GM13976 (cell line): ENCODE measurements around the gene CMIP.

Experiments used
- DNase-seq: peaks from one replicate; pipeline ENCODE4 v3.0.0; 2012; ENCODE audit warnings: low spot score
- in situ Hi-C: fragments of 300-500 bp; cut with MboI; formaldehyde crosslinking; loops from one replicate; pipeline ENCODE4 v1.12.0; 2022; ENCODE audit warnings: low sequenced_read_pairs, mixed read lengths, inconsistent platforms; ENCODE audit not compliant: unreplicated experiment
- TF ChIP-seq, protein P1 (sequence below): IDR thresholded peaks from 2 replicates; pipeline ENCODE4 v1.5.1; 2012; ENCODE audit warnings: borderline replicate concordance, mild to moderate bottlenecking; ENCODE audit not compliant: insufficient read depth; ENCODE audit errors: extremely low read depth, missing control alignments, control extremely low read depth

Gene CMIP

DNA sequence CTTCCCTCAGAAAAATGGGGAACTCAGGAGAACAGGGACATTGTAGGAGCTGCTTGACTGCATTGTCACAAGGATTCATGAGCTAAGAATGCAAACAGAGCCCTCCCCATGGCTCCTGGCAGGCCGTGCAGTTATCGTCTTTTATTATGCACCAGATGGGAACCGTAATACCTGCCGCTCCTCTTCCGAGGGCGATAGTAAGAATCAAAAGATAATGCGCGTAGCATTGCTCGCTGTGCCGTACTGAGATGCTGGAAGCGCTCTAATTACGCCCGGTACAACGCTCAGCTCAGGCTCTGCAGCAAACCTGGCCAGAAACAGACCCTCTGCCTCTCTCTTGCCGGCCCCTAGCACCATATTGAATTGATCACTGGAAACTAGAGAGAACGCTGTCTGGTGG is 247.4 kb downstream of the CMIP start:
- in situ Hi-C loops: no loop called here
- TF ChIP-seq, protein P1, sequence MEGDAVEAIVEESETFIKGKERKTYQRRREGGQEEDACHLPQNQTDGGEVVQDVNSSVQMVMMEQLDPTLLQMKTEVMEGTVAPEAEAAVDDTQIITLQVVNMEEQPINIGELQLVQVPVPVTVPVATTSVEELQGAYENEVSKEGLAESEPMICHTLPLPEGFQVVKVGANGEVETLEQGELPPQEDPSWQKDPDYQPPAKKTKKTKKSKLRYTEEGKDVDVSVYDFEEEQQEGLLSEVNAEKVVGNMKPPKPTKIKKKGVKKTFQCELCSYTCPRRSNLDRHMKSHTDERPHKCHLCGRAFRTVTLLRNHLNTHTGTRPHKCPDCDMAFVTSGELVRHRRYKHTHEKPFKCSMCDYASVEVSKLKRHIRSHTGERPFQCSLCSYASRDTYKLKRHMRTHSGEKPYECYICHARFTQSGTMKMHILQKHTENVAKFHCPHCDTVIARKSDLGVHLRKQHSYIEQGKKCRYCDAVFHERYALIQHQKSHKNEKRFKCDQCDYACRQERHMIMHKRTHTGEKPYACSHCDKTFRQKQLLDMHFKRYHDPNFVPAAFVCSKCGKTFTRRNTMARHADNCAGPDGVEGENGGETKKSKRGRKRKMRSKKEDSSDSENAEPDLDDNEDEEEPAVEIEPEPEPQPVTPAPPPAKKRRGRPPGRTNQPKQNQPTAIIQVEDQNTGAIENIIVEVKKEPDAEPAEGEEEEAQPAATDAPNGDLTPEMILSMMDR: no peak
- no peak for DNase-seq

DNA sequence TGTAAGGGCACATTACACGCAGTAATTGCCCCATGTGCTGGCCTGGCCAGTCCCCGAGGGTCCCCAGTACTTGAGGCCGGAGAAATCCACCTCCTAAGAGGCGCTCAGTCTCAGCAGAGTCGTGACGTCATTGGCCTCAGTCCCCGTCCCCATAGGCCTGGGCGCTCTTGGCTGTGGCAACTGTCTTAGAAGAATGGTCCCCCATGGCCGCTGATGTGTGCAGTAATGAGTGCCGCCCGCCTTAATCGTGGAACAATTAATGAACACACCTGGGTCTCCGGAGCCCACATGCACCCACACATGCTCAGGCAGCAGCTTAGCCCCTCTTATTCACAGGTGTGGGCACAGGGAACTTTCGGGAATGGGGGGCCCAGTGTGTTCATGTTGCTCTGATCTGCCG is 248.0 kb downstream of the CMIP start:
- no peak for DNase-seq
- in situ Hi-C loops: no loop called here
- TF ChIP-seq, protein P1: no peak

DNA sequence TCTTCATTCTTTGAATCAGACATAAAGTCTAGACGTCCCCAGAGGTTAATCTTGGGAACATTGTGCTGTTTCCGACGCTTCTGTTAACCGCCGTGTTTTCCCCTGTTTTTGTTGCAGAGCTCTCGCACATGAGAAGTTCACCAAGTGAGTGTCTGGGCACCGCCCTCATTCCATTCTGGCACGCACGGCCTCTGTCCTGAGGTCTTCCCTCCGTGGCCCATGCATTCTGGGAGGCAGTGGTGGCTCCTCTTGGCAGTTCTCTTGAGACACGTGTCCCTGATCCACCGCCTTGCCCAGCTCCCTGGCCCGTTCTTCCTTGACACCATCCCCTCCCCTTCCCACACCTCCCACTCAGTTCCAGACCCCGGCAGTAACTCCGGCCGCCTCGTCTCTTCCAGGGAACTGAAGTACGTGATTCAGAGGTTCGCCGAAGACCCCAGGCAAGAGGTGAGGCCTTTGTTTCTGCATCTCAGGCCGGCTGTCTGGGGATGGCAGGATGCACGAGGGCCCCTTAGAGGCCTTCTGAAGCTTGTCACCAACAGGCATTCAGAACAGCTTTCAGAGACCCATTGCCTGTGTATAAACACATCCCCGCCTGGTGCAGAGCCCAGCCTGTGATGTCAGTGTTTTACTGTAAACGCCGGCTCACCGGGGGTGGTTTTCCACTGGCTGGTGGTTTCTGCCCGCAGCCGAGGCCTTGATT is 248.6 kb downstream of the CMIP start:
- TF ChIP-seq, protein P1: no peak
- no peak for DNase-seq
- in situ Hi-C loops: no loop called here

DNA sequence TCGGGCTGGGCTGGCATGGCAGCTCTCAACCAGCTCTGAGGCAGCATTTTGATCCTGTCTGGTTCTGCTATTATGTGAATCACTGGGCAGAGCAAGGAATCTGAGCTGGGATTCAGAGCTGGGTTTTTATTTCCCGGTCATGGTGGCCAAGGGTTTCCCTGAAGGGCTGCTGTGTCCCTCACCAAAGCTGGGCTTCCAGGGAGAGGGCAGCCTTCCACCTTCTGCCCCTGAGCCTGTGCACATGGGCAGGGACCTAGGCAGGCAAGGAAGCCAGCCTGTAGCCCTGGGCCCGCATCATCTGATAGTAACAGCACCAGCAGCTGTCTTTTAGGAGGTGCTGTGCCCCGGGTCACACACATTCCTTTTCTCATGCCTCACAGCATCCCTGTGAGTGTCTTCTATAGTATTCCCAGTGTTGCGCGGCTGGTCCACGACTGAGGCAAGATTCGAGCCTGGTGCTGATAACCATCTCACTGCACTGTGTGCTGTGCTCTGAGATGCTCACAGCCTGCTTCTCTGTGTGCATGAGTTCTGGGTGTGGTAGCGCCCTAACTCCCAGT is 249.2 kb downstream of the CMIP start:
- TF ChIP-seq, protein P1: no peak
- in situ Hi-C loops: no loop called here
- no peak for DNase-seq

DNA sequence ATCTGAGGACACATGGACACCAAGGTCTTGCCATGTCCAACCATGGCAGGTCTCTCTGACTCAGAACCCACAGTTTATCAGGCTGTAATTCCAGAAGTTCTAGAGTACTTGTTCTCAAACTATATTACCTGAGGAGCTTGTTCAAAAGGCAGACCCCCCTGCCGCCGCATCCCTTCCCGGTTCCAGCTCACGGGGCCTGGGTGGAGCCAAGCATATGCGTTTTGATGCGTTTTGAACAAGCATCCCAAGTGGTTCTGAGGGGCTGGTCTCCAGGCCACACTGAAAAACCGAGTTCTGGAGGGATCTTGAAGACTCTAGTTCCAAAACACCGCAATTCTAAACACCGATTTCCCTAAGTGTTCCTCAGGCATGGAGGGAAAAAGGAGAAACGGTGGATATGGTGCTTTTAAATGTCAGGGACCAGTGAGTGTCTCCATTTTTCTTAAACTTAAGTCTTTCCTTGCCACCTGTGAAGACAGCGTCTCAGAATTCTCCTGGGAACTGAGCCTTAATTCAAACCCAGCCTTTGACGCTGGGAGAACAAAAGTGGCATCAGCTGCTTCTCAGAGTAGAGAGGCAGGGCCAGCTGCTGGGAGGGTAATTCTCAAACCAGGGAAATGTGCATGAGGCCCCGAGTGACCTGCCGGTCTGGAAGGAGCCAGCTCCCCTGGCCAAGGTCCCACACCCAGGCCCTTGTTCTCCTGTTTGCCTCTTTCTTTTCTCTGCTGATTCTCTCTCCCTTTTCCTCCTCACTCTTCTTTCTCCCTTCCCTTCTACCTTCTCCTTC is 250.1 kb downstream of the CMIP start:
- no peak for DNase-seq
- in situ Hi-C loops: no loop called here
- TF ChIP-seq, protein P1: no peak

DNA sequence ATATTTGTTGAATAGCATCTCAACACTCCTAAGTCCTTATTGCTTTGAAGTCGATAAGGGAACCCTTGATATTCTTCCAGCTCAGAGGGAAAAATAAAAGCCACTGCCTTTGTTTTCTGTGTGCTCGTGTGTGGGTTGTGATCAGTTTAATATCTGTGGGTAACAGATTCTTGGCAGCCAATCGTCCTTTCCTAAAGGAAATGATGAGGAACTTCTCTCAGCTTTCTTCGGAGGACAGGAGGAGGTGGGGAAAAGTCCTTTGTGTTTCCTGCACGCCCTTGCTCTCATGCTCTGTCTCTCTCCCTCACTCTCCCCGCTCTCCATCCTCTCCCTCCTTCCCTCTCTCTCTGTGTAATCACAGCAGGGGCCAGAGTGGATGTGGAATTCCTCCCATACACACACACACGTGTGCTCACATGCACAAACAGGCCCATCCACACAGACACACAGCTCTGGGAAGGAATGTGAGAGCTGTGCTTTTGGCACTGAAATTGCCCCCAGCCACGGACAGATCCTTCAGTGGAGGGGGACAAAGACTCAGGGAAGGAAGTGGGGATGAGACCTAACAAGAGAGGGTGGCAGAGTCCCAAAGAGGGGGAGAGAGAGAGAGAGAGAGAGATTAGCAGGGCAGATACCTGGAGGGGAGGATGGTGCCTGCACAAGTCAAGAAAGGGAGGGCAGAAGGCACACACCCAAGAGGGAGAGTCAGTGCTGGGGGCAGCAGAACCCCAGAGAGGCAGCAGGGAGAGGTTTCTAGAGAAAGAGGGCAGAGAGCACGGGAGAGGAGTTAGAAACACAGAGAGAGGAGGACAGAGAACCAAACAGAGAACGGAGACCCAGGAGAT is 250.9 kb downstream of the CMIP start:
- DNase-seq: no peak
- in situ Hi-C loops: no loop called here
- TF ChIP-seq, protein P1: no peak
